ENCODE data around the gene F3.

The F3 gene

GRCh38 chr1:94526152-94526980 is 15.2 kb downstream of the F3 start:
- DNase-seq, result no peak

- no peak for DNase-seq
Measured at GRCh38 chr1:94524531-94524930, 17.0 kb downstream of the F3 start.

- no peak for DNase-seq
Measured at GRCh38 chr1:94522304-94522703, 19.3 kb downstream of the F3 start.

- no peak for DNase-seq
Measured at GRCh38 chr1:94519351-94519750, 22.2 kb downstream of the F3 start.

GRCh38 chr1:94515296-94515947 is 26.1 kb downstream of the F3 start:
- DNase-seq, result no peak

GRCh38 chr1:94514095-94514727 is 27.3 kb downstream of the F3 start:
- DNase-seq, result no peak

GRCh38 chr1:94512816-94513215 is 28.7 kb downstream of the F3 start:
- DNase-seq, result no peak

DNA sequence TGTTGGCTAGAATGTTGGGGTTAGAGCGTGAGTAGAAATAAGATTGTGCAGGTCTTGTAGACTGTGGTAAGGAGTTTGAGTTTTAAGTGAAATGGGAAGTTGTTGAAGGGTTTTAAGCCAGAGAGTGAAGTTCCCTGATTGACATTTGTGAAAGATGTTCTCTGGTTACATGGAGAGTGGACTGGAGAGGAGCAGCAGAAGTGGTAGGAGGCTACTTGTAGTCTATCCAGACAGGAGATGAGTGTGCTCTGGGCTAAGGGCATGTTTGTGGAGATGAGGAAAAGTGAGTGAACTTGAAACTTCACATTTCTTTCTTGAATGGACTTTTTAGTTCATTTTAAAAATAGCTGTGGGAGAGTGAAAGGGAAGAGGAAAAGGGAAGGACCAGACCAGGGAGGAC is 37.0 kb downstream of the F3 start:
- no peak for DNase-seq

DNA sequence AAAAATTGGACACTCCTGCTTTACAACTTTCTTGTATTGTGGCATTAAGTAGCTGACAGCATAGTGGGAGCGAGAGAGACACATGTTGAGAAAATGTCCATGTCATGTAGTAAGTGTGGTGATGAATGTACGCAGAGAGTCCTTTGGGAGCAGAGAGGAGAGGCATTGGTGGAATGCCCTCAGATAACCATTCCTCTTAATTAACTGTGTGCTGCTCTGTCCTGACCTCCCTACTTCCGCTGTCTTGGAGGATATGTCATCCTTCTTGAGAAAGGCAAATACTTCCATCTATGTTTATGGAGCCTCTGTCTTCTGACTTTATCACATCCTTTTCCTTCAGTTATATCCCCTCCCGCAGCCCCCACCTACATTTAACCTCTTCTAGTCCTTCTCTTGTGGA is 38.4 kb downstream of the F3 start:
- DNase-seq, result no peak

DNA sequence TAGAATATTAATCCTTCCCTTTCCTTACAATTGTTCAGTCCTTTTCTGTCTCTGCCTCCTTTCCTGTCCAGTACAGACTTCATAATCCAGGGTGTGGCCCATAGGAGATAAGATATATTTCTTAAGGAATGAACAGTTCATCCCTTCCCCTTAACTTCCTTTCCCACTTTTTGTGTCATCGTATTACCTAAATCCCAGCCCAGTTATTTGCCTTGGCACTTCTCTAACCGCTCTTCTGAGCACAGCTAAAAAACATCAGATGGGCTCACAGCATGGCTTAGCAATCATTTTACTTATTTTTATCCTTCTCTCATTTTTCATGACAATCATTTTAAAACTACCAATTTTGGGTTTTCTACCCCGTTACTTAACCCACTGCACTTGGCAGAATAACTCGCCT is 39.6 kb downstream of the F3 start:
- DNase-seq, result no peak

GRCh38 chr1:94501426-94501825 is 40.1 kb downstream of the F3 start:
- no peak for DNase-seq

DNA sequence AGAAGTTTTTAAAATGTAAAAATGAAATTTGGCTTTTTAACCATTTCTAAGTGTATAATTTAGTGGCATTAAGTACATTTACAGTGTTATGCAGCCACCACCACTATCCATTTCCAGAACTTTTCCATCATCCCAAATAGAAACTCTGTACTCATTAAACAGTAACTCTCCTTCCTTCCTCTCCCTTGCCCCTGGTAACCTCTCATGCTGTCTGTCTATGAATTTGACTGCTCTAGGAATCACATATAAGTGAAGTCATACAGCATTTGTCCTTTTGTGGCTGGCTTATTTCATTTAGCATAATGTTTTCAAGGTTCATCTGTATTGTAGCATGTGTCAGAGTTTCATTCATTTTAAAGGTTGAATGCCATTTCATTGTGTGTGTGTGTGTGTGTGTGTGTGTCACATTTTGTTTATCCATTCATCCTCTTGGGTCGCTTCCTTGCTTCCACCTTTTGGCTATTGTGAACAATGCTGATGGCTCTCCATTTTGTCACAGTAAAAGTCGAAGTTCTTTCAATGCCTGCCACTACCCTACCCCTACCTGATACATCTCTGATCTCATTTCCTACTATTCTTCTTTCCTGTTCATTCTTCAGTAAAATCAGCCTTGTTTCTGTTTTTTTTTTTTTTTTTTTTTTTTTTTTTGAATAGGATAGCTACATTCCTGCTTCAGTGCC is 45.3 kb downstream of the F3 start:
- DNase-seq, result no peak

DNA sequence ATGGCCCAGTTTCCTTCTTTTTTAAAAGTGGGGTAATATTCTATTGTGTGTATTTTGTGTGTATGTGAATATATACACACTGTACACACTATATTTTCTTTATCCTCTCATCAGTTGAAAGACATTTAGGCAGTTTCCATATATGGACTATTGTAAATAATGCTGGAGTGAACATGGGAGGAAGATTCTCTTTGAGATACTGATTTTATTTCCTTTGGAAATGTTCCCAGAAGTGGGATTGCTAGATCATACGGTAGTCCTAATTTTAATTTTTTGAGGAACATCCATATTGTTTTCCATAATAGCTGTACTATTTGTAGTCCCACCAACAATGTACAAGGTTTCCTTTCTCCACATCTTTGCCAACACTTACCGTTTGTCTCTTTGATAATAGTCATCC is 51.0 kb downstream of the F3 start:
- no peak for DNase-seq

GRCh38 chr1:94486990-94487389 is 54.6 kb downstream of the F3 start:
- no peak for DNase-seq

DNA sequence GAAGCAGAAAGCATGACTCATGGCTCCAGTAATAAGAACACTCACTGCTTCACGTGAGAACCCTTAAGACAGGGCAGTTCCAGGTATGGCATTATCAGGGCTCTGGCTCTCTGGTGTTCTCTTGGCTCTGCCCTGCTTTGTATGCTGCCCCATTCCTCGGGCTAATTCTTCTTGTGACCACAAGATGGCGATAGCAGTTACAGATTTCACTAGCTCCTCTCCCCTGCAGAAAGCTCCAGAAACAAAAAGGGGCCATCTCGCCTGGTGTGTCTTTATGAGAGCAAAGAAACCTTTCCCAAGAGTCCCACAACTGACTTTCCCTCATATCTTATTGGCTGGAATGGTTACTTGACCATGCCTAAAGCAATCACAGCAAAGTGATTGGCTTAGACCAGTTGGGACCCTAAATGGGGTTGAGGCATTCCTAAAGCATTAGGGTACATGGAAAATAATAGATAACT is 60.1 kb downstream of the F3 start:
- DNase-seq, result peak; percentile 66

GRCh38 chr1:94479682-94480081 is 61.9 kb downstream of the F3 start:
- no peak for DNase-seq

Measured in activated effector memory CD4-positive, alpha-beta T cell treated with anti-CD3 and anti-CD28 coated beads, Interleukin-2, amount 50 U/mL, for 16 hours (primary cell).